ENCODE data around the gene NEK9.

The NEK9 gene

DNA sequence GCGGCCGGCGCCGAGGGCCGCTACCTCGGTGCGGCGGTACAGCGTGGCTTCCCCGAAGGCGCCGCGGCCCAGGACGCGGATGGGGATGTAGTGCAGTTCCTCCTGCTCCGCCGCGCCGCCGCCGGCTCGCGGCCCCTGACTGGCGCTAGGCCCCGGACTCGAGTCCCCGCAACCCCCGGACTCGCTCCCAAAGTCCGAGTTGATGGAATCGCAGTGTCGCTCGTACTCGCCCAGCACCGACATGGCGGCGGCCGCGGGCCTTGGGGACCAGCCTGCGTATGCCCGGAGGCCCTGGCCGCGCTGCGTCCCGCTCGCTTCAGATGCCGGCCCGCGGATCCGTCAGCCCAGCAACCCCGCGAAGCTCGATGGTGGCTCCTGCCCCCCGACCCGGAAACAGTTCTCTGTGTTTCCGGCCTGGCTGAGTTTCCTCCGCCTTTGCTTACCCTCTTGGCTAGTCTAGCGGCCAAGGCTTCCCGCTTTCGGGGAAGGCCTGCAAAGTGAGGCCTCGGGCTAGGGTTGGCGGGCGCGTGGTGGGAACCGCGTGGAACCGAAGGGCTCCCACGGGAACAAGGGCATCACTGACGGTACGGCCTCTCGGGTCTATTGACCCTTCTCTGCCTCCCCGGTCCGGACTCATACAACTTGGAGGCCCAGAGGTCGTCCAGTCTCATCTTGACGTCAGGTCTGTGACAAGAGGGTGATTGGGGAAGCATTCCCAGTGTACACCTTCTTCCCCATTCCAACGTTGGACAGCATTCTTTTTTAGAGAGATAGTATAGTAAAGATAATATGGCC, at the start of gene NEK9:
Gene NEK9, minus strand, starts transcription at position 370 of the 795 bp plus-strand sequence. Its CDS starts 127 bp downstream, at position 243.
- H3K4me3 ChIP-seq (ENCODE audit: low read depth, low read length) = peak within 1 kb of the TSS; percentile 90
- TF ChIP-seq, protein P1, sequence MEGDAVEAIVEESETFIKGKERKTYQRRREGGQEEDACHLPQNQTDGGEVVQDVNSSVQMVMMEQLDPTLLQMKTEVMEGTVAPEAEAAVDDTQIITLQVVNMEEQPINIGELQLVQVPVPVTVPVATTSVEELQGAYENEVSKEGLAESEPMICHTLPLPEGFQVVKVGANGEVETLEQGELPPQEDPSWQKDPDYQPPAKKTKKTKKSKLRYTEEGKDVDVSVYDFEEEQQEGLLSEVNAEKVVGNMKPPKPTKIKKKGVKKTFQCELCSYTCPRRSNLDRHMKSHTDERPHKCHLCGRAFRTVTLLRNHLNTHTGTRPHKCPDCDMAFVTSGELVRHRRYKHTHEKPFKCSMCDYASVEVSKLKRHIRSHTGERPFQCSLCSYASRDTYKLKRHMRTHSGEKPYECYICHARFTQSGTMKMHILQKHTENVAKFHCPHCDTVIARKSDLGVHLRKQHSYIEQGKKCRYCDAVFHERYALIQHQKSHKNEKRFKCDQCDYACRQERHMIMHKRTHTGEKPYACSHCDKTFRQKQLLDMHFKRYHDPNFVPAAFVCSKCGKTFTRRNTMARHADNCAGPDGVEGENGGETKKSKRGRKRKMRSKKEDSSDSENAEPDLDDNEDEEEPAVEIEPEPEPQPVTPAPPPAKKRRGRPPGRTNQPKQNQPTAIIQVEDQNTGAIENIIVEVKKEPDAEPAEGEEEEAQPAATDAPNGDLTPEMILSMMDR (IDR thresholded peaks at IDR 0.05; ENCODE audit: borderline replicate concordance, insufficient read depth, low read depth, low read length) = no peak

DNA sequence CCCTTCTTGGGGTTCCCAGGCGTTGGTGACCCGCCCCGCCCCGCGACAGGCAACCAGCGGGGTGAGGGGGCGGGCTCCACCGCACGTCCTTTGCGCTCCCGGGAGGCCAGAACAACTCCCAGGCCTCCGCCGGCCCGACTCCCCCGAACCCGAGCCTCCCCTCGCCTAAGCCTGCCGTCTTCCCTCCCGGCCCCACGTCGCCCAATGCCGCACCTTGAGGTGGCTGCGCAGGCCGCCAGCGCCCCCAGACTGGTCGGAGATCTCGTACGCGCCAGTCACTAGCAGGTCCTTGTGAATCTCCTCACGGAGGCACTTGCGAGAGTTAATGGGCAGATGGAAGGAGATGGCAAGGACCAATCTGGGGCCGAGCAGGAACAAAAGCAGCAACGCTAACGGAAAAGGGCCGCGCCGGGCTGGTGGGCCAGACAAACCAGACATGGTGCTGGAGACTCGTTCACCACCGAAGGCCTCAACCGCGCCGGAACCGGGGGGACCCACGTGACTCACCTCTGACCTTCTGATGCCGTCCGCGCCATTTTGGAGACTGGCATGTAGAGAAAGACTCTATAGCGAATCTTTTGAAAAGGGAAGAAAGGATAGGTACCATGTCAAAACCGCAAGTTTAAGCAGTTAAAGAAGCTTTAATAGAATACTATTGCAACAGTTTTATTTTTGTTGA, 49.4 kb upstream of the NEK9 start, which contains the start of gene TMED10:
Gene TMED10, minus strand, starts transcription at position 471 of the 679 bp plus-strand sequence. Its CDS starts 33 bp downstream, at position 438.
- TF ChIP-seq, protein P1 (IDR thresholded peaks at IDR 0.05; ENCODE audit: borderline replicate concordance, insufficient read depth, low read depth, low read length) = 0 out of 2 replicates have a peak, but pooled peaks have one; percentile 21

DNA sequence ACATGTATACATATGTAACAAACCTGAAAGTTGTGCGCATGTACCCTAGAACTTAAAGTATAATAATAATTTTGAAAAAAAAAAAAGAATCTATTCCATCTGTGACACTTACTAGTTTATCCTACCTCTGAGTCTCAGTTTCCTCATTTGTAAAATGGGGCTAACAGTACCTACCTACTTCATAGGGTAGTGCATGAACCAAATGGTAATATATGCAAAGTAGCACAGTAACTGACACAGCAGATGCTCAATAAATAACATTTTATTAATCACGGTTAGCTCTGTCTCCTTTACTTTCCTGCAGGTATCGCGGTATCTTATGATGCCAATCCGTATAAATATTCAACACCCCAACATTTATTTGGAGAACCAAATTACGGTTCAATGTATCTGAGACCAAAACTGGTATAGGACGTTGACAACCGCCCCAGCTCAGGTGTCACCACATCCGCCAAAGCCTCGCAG, 48.9 kb upstream of the NEK9 start:
- peak overlapping the region; percentile 93 for H3K4me3 ChIP-seq (ENCODE audit: low read depth, low read length)
- TF ChIP-seq, protein P1 (IDR thresholded peaks at IDR 0.05; ENCODE audit: borderline replicate concordance, insufficient read depth, low read depth, low read length) = no peak

More for the DNA sequence above, 49.4 kb upstream of the NEK9 start, which contains the start of gene TMED10:
- peak within 1 kb of the TSS; percentile 93 for H3K4me3 ChIP-seq (ENCODE audit: low read depth, low read length)

DNA sequence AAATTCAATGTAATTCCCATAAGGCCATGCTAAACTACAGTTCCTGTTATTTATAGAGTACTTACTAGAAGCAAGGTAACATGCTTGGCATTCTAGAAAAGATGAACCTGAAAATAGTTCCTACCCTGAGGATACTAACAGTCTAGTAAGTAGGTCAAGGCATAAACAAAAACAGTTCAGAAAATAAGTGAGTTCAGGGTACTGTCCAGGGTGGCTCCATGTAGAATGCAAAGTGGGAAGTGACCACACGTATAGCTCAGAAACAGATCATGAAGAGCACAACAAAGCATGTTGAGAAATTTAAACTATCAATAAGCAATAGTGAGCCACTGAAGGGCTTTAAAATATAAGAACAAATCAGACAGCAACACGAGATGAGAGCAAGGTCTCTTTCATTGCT, 47.2 kb upstream of the NEK9 start:
- no peak overlapping the region for H3K4me3 ChIP-seq (ENCODE audit: low read depth, low read length)
- TF ChIP-seq, protein P1 (IDR thresholded peaks at IDR 0.05; ENCODE audit: borderline replicate concordance, insufficient read depth, low read depth, low read length) = no peak

DNA sequence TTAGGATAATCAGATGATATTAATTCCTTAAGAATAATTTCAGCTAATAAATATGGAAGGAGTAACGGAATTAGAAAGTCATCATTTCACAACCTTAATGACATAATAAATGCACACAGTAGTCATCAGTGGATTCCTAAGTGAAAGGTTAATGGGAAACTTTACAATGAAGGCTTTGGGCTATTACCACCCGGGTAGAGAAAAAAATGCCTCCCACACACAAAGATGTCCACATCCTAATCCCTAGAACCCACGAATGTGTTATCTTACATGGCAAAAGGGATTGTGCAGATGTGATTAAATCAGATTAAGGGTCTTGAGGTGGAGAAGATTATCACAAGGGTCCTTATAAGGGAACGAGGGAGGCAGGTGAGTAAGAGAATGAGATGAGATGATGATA, 43.9 kb upstream of the NEK9 start:
- no peak overlapping the region for H3K4me3 ChIP-seq (ENCODE audit: low read depth, low read length)
- TF ChIP-seq, protein P1 (IDR thresholded peaks at IDR 0.05; ENCODE audit: borderline replicate concordance, insufficient read depth, low read depth, low read length) = no peak

DNA sequence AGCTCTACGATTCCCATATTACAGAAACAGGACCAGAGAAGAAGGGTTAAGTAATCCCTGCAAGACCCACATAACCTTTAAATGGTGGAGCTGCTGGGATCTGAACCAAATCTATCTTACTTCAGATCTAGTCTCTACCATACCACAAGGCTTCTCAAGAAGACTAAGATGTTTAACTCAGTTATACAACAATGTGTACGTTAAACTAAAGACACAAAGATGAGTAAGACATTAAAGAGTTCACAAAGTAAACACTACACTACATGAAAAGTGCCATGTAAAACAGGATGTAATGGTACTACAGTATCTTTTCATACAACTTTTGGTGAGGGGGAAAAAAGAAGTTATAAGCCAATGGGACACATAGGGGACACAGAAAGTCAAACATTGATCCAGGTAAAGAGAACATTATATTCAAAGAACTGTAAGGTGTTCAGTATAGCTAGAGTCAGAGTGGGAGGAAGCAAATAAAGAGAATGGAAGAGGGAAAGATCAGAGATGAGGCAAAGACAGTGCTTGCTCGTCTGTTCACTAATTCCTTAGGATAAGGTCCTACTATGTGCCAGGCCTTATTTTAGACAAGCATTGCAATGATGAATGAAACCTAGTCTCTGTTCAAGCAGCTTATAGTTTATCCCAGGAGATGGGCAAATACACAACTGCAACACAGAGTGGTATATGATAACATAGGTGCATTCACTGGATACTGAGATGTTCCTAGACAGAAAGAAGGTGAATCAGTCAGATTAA, 41.9 kb upstream of the NEK9 start:
- TF ChIP-seq, protein P1 (IDR thresholded peaks at IDR 0.05; ENCODE audit: borderline replicate concordance, insufficient read depth, low read depth, low read length) = no peak
- H3K4me3 ChIP-seq (ENCODE audit: low read depth, low read length) = no peak overlapping the region
